Neuronal stem cell (in vitro differentiated cells): ENCODE data around the gene ESD.

Experiments
- DNase-seq: peaks from one replicate; pipeline ENCODE4 v3.0.0-alpha.2; 2013; ENCODE audit warnings: low spot score
- H2AFZ ChIP-seq: one replicate; pipeline ENCODE4 v1.6.1; 2013; ENCODE audit warnings: mild to moderate bottlenecking, low read length, inconsistent platforms
- H2AK5ac ChIP-seq: 2 replicates; pipeline ENCODE4 v1.6.1; 2013; ENCODE audit warnings: low read depth, mild to moderate bottlenecking, inconsistent platforms, low read length, moderate library complexity, mixed read lengths
- H2BK120ac ChIP-seq: 2 replicates; pipeline ENCODE4 v1.6.1; 2013; ENCODE audit warnings: low read depth, mild to moderate bottlenecking, inconsistent platforms, low read length, moderate library complexity, mixed read lengths
- H2BK12ac ChIP-seq: one replicate; pipeline ENCODE4 v1.6.1; 2013; ENCODE audit warnings: low read length, inconsistent platforms
- H2BK15ac ChIP-seq: 2 replicates; pipeline ENCODE4 v1.6.1; 2013; ENCODE audit warnings: mild to moderate bottlenecking, low read length, inconsistent platforms, mixed read lengths
- H2BK5ac ChIP-seq: one replicate; pipeline ENCODE4 v1.6.1; 2013; ENCODE audit warnings: inconsistent platforms, mild to moderate bottlenecking, low read length, moderate library complexity
- H3K14ac ChIP-seq: one replicate; pipeline ENCODE4 v1.6.1; 2013; ENCODE audit warnings: low read length, inconsistent platforms
- H3K18ac ChIP-seq: 2 replicates; pipeline ENCODE4 v1.6.1; 2013; ENCODE audit warnings: low read length, inconsistent platforms
- H3K23ac ChIP-seq: 2 replicates; pipeline ENCODE4 v1.6.1; 2013; ENCODE audit warnings: low read depth, mild to moderate bottlenecking, mixed read lengths, low read length, inconsistent platforms; ENCODE audit not compliant: poor library complexity
- H3K27ac ChIP-seq: replicated peaks from 3 replicates; pipeline ENCODE4 v1.5.1; 2013; ENCODE audit warnings: low read length, inconsistent platforms
- H3K27me3 ChIP-seq, 3 experiments: 2 replicates each; pipeline ENCODE4 v1.6.1; 2013; ENCODE audit warnings: low read length in 3 of 3, mild to moderate bottlenecking in 2 of 3, inconsistent platforms in 1 of 3, low read depth in 1 of 3, mixed read lengths in 1 of 3, moderate library complexity in 1 of 3; ENCODE audit not compliant: control insufficient read depth in 3 of 3, insufficient read depth in 3 of 3
- H3K36me3 ChIP-seq, 2 donors: replicated peaks in 1 of 2; 2 replicates each; pipeline ENCODE4 v1.6.1; 2013; ENCODE audit warnings: low read length in 2 of 2; ENCODE audit not compliant: control insufficient read depth in 2 of 2, insufficient read depth in 2 of 2
- H3K4ac ChIP-seq: 2 replicates; pipeline ENCODE4 v1.6.1; 2013; ENCODE audit warnings: inconsistent platforms, mild to moderate bottlenecking, low read length, moderate library complexity
- H3K4me1 ChIP-seq, 2 donors: 1 replicate in 1 of 2; 2 replicates in 1 of 2; pipeline ENCODE4 v1.6.1; 2013; ENCODE audit warnings: low read length in 2 of 2, low read depth in 1 of 2; ENCODE audit not compliant: control insufficient read depth in 2 of 2, insufficient read depth in 1 of 2
- H3K4me2 ChIP-seq: one replicate; pipeline ENCODE4 v1.6.1; 2013; ENCODE audit warnings: mild to moderate bottlenecking, low read length, inconsistent platforms; ENCODE audit not compliant: insufficient read depth, poor library complexity, severe bottlenecking
- H3K4me3 ChIP-seq, 2 donors: 2 replicates each; pipeline ENCODE4 v1.5.1; 2013; ENCODE audit warnings: low read length in 2 of 2, mild to moderate bottlenecking in 2 of 2, inconsistent platforms in 1 of 2, moderate library complexity in 1 of 2
- H3K79me1 ChIP-seq: one replicate; pipeline ENCODE4 v1.6.1; 2013; ENCODE audit warnings: low read depth, mild to moderate bottlenecking, inconsistent platforms, low read length, moderate library complexity
- H3K9ac ChIP-seq: one replicate; pipeline ENCODE4 v1.6.1; 2013; ENCODE audit warnings: mild to moderate bottlenecking, low read depth, low read length, inconsistent platforms; ENCODE audit not compliant: poor library complexity
- H3K9me3 ChIP-seq, 2 donors: replicated peaks in 1 of 2; 2 replicates each; pipeline versions ENCODE3 to v1.6.1; 2013; ENCODE audit warnings: low read length in 2 of 2, mild to moderate bottlenecking in 2 of 2, inconsistent platforms in 1 of 2, low read depth in 1 of 2, mixed read lengths in 1 of 2, moderate library complexity in 1 of 2; ENCODE audit not compliant: control insufficient read depth in 2 of 2, insufficient read depth in 1 of 2
- H4K8ac ChIP-seq: one replicate; pipeline ENCODE4 v1.6.1; 2013; ENCODE audit warnings: low read depth, mild to moderate bottlenecking, inconsistent platforms, low read length, moderate library complexity
- H4K91ac ChIP-seq: one replicate; pipeline ENCODE4 v1.6.1; 2013; ENCODE audit warnings: low read length, low read depth, mild to moderate bottlenecking, inconsistent platforms; ENCODE audit not compliant: poor library complexity
- WGBS, 2 donors: extraction: QIAGEN DNeasy Blood & Tissue Kit; methylation state at CpG; one replicate each; pipeline ENCODE4 v1.1.7; 2013; ENCODE audit warnings: missing lambda C conversion rate in 2 of 2, mixed read lengths in 1 of 2; ENCODE audit not compliant: insufficient read length in 2 of 2, insufficient replicate concordance in 1 of 2; ENCODE audit errors: extremely low coverage in 2 of 2; 5-methylcytosine and 5-hydroxymethylcytosine counted together

Gene ESD

DNA sequence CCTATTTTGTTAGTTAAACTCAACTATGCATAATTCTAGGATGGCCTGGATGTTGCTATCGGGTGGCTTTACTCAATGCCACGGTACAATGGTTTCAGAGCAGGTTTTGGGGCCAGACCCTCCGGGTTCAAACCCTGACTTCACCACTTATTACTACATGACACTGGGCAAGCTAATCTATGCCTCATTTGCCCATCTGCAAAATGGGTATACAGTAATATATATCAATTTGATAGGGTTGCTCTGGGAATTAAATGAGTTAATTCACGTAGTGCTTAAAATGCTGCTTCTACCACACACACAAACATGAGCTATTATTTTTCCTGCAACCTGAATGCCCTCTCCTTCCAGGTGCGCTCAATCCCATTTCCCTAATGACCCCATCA is 839 bp downstream of the ESD start:
- Histone ChIP-seq H4K91ac (peak overlapping the region; percentile 94), H3K27me3 (peaks cover 0 to 3% (median 0%) of the 10 kb centered on the region in 3 experiments), H3K18ac (no peak overlapping the region), H3K4me1 (peaks cover 2 to 7% of the 10 kb centered on the region in 2 donors), H3K79me1 (no peaks in the 10 kb centered on the region), H2BK12ac (no peak overlapping the region), H3K4ac (no peak overlapping the region), H3K4me3 (peak overlapping the region; percentile 87 to 91), H2AFZ (peak overlapping the region; percentile 95), H2BK15ac (no peak overlapping the region), H3K23ac (peak overlapping the region; percentile 98), H2AK5ac (peak overlapping the region; percentile 14), H3K4me2 (peak overlapping the region; percentile 82), H2BK5ac (peak overlapping the region; percentile 96), H3K9ac (peak overlapping the region; percentile 99), H3K36me3 (peaks cover 0 to 41% of the 10 kb centered on the region in 2 donors), H4K8ac (no peak overlapping the region), H3K9me3 (no peaks in the 10 kb centered on the region), H3K27ac (no peak overlapping the region), H2BK120ac (no peak overlapping the region), H3K14ac (no peak overlapping the region)
- no CpG with 5 or more reads among the region's 5 CpGs for WGBS, 2 donors
- DNase-seq = no peak

DNA sequence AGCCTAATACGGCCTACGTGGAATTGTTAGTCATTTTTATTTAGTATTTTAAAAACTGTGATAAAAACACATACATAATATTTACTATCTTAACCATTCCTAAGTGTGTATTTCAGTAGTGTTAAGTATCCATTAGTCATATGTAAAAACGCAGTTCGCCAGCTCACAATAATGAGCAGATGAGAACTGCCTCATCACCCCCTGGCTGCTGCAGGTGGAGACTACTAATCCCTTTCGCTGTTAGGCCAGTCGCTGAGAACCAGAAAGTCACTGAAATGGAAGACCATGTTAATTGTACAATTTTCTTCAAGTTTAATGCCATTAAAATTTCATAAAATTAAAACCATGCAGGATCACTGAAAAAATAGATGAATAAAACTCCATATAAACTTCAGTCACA is 1.6 kb downstream of the ESD start:
- Histone ChIP-seq H3K4me2 (no peak overlapping the region), H3K23ac (no peak overlapping the region), H2AK5ac (no peak overlapping the region), H2BK5ac (no peak overlapping the region), H3K14ac (no peak overlapping the region), H3K4me3 (no peak overlapping the region), H3K27me3 (peaks cover 0 to 3% (median 0%) of the 10 kb centered on the region in 3 experiments), H3K9ac (no peak overlapping the region), H2BK12ac (no peak overlapping the region), H3K18ac (no peak overlapping the region), H3K27ac (no peak overlapping the region), H2BK15ac (no peak overlapping the region), H2AFZ (no peak overlapping the region), H3K9me3 (no peaks in the 10 kb centered on the region), H3K4ac (no peak overlapping the region), H4K8ac (no peak overlapping the region), H3K79me1 (no peaks in the 10 kb centered on the region), H2BK120ac (no peak overlapping the region), H4K91ac (no peak overlapping the region), H3K4me1 (peaks cover 2 to 7% of the 10 kb centered on the region in 2 donors), H3K36me3 (peaks cover 2 to 49% of the 10 kb centered on the region in 2 donors)
- no peak for DNase-seq
- WGBS, 2 donors = no CpG with 5 or more reads among the region's 6 CpGs

DNA sequence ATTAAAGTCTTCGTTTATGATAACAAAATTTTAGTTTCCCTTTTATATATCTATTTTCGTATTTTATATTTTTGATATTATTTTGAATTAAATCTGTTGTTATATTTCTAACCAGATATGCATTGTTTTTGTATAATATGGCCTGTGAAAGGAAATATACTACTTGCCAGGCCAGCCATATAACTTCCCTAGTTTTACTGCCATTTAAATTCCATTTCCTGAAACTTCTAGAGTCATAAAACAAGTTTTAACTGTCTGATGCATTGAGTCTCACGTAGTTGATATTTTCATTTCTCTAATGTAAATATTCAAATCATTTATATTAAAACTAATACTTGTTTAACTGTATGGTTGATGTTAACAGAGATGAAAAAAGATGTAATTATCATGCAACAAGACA is 13.5 kb downstream of the ESD start:
- H3K23ac ChIP-seq = no peak overlapping the region
- WGBS, 2 donors = no CpG with 5 or more reads among the region's 3 CpGs
- H3K9ac ChIP-seq = no peak overlapping the region
- H3K4ac ChIP-seq = no peak overlapping the region
- no peak overlapping the region for H2BK15ac ChIP-seq
- no peak overlapping the region for H3K14ac ChIP-seq
- no peak for DNase-seq
- no peak overlapping the region for H2BK12ac ChIP-seq
- H3K9me3 ChIP-seq = no peaks in the 10 kb centered on the region
- H3K4me1 ChIP-seq = no peaks in the 10 kb centered on the region
- no peak overlapping the region for H2BK5ac ChIP-seq
- no peak overlapping the region for H3K4me3 ChIP-seq
- H2AK5ac ChIP-seq = no peak overlapping the region
- H2BK120ac ChIP-seq = no peak overlapping the region
- H4K8ac ChIP-seq = no peak overlapping the region
- no peak overlapping the region for H3K27ac ChIP-seq
- no peak overlapping the region for H3K18ac ChIP-seq
- H2AFZ ChIP-seq = no peak overlapping the region
- H3K27me3 ChIP-seq = no peaks in the 10 kb centered on the region
- H3K4me2 ChIP-seq = no peak overlapping the region
- H3K36me3 ChIP-seq = peaks cover 5 to 99% of the 10 kb centered on the region in 2 donors
- no peak overlapping the region for H4K91ac ChIP-seq
- no peaks in the 10 kb centered on the region for H3K79me1 ChIP-seq

DNA sequence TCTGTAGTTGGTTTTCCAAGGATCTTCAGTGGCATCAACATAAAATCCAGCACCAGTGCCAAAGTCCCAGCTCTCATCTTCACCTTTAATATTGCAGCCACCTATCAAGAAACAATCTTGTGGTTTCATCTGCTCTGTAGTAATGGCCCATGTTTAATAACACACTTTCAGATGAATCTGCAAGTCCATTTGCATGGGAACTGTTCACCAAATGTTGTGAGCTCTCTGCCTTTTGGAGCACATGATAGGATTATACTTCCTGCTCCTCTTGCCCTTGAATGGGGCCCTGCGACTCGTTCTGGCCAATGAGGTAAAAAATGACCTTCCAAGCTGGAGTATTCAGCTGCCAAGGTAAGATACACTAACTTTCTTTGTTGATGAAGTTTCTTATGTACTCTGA is 14.3 kb downstream of the ESD start:
- H3K9ac ChIP-seq = no peak overlapping the region

More for the DNA sequence above, 14.3 kb downstream of the ESD start:
- Histone ChIP-seq H4K8ac (no peak overlapping the region), H3K4me1 (no peaks in the 10 kb centered on the region), H2BK120ac (no peak overlapping the region), H3K18ac (no peak overlapping the region), H3K79me1 (no peaks in the 10 kb centered on the region), H3K14ac (no peak overlapping the region), H3K4ac (no peak overlapping the region), H2AFZ (no peak overlapping the region), H2BK15ac (no peak overlapping the region), H3K23ac (no peak overlapping the region), H3K36me3 (peaks cover 5 to 99% of the 10 kb centered on the region in 2 donors), H3K27me3 (no peaks in the 10 kb centered on the region), H3K27ac (no peak overlapping the region), H4K91ac (no peak overlapping the region), H2BK5ac (no peak overlapping the region), H2AK5ac (no peak overlapping the region), H3K4me2 (no peak overlapping the region), H3K9me3 (no peaks in the 10 kb centered on the region), H3K4me3 (no peak overlapping the region), H2BK12ac (no peak overlapping the region)
- WGBS, 2 donors = no CpG with 5 or more reads among the region's 2 CpGs
- DNase-seq = no peak
